ENCODE results near the gene SLC30A2. TPM values are rescaled to one million over a fixed set of nuclear protein-coding genes. Genes with fewer than 3 reads are reported as not detected.

The SLC30A2 gene
- total RNA-seq, 2 donors from 2014 or later = 0.22 to 0.63 TPM

GRCh38 chr1:26050248-26050640 lies 4.3 kb upstream of the SLC30A2 start:
- Histone ChIP-seq H3K9me3 (no peaks in the 10 kb centered on the region), H3K4me3 (no peak overlapping the region), H3K27ac (peak overlapping the region; percentile 27 to 58), H3K4me1 (peaks cover 0 to 22% of the 10 kb centered on the region in 2 donors), H3K36me3 (peaks cover 39% of the 10 kb centered on the region), H3K27me3 (peaks cover 0 to 9% of the 10 kb centered on the region in 2 donors)
- no peak for DNase-seq (ENCODE audit: low spot score)
- no peak for TF ChIP-seq CTCF (IDR thresholded peaks at IDR 0.05)

GRCh38 chr1:26049531-26050247 lies 3.8 kb upstream of the SLC30A2 start:
- H3K27ac ChIP-seq = peak overlapping the region; percentile 27 to 58
- TF ChIP-seq CTCF (IDR thresholded peaks at IDR 0.05) = no peak

GRCh38 chr1:26047278-26047874 lies 1.5 kb upstream of the SLC30A2 start:
- H3K27me3 ChIP-seq = peaks cover 0 to 9% of the 10 kb centered on the region in 2 donors
- peaks cover 0 to 20% of the 10 kb centered on the region in 2 donors for H3K4me1 ChIP-seq
- H3K4me3 ChIP-seq = no peak overlapping the region
- no peak overlapping the region for H3K27ac ChIP-seq
- no peaks in the 10 kb centered on the region for H3K9me3 ChIP-seq
- TF ChIP-seq CTCF (IDR thresholded peaks at IDR 0.05) = no peak
- no peak for DNase-seq (ENCODE audit: low spot score)
- H3K36me3 ChIP-seq = peaks cover 10% of the 10 kb centered on the region

More at GRCh38 chr1:26049531-26050247, 3.8 kb upstream of the SLC30A2 start:
- Histone ChIP-seq H3K9me3 (no peaks in the 10 kb centered on the region), H3K4me1 (peaks cover 0 to 26% of the 10 kb centered on the region in 2 donors), H3K36me3 (peaks cover 34% of the 10 kb centered on the region), H3K27me3 (peaks cover 0 to 9% of the 10 kb centered on the region in 2 donors), H3K4me3 (no peak overlapping the region)
- no peak for DNase-seq (ENCODE audit: low spot score)

GRCh38 chr1:26046246-26047095 lies 553 bp upstream of the SLC30A2 start:
- H3K27ac ChIP-seq = no peak overlapping the region

More at GRCh38 chr1:26046246-26047095, 553 bp upstream of the SLC30A2 start:
- Histone ChIP-seq H3K4me3 (peak overlapping the region; percentile 12 to 38), H3K27me3 (peaks cover 0 to 9% of the 10 kb centered on the region in 2 donors), H3K36me3 (peaks cover 1% of the 10 kb centered on the region), H3K9me3 (no peaks in the 10 kb centered on the region), H3K4me1 (peaks cover 0 to 20% of the 10 kb centered on the region in 2 donors)
- no peak for TF ChIP-seq CTCF (IDR thresholded peaks at IDR 0.05)
- DNase-seq (ENCODE audit: low spot score) = no peak
